K562 (cell line): ENCODE data around the gene FGFR4. TPM values are rescaled to one million over a fixed set of nuclear protein-coding genes. Genes with fewer than 3 reads are reported as not detected.

Experiments used
- ATAC-seq: fragments of 200-7000 bp; cut with Tn5 transposase; 3 replicates; pipeline ENCODE4 v1.9.1; 2020; ENCODE audit warnings: moderate library complexity
- BruUV-seq: library from RNA; stranded (reverse); fragments of 400-500 nt; replicated peaks from 2 replicates; lab custom pipeline; 2021; lab: Mats Ljungman, UMichigan
- CTCF ChIA-PET: fragments of 300-600 bp; formaldehyde crosslinking; extraction: SDS; loops from one replicate; lab custom pipeline; 2021; ENCODE audit warnings: low intra/inter-chr PET ratio; lab: Yijun Ruan, JAX
- POLR2A ChIA-PET: fragments of 300-600, 350-650 bp; sonication (Branson Sonifier 250); formaldehyde crosslinking; extraction: SDS; loops from one replicate; lab custom pipeline; 2021; ENCODE audit warnings: antibody characterized with exemption, inconsistent platforms; lab: Yijun Ruan, JAX
- DNase-seq, 4 experiments: peaks; one replicate each; pipeline versions ENCODE4 v3.0.0 to v3.0.0-alpha.2; 2011 to 2018; ENCODE audit warnings: low spot score in 3 of 4, mixed read lengths in 3 of 4; ENCODE audit errors: extremely low read depth in 1 of 4
- FAIRE-seq: peaks from 2 replicates; lab custom pipeline; 2011; peaks lifted over from hg19 to GRCh38; lab: Jason Lieb, UNC
- H2AFZ ChIP-seq: 2 replicates; pipeline ENCODE4 v1.6.0; 2011; ENCODE audit warnings: low read depth, low read length, control low read depth, inconsistent platforms
- H3K27ac ChIP-seq: fragments of 200-600 bp; 3 replicates; pipeline ENCODE4 v1.8.0; 2011; ENCODE audit warnings: low read depth, mild to moderate bottlenecking, control low read depth, inconsistent platforms, low read length, moderate library complexity, mixed read lengths; ENCODE audit errors: extremely low read depth
- H3K27me3 ChIP-seq, 2 experiments: fragments of 300-600 bp in 1 of 2; 2 replicates in 1 of 2; 3 replicates in 1 of 2; pipeline versions ENCODE4 v1.6.0 to v1.8.0; 2011; ENCODE audit warnings: inconsistent platforms in 2 of 2, low read length in 2 of 2, mild to moderate bottlenecking in 1 of 2, mixed read lengths in 1 of 2, moderate library complexity in 1 of 2; ENCODE audit not compliant: control insufficient read depth in 2 of 2, insufficient read depth in 2 of 2
- H3K36me3 ChIP-seq: fragments of 300-600 bp; 3 replicates; pipeline ENCODE4 v1.8.0; 2011; ENCODE audit warnings: mild to moderate bottlenecking, low read length, inconsistent platforms; ENCODE audit not compliant: control insufficient read depth, insufficient read depth
- H3K4me1 ChIP-seq, 2 experiments: fragments of 200-600 bp in 1 of 2; replicated peaks in 1 of 2; 2 replicates in 1 of 2; 3 replicates in 1 of 2; pipeline versions ENCODE4 v1.5.1 to v1.8.0; 2011; ENCODE audit warnings: inconsistent platforms in 2 of 2, low read length in 2 of 2, mild to moderate bottlenecking in 1 of 2, mixed read lengths in 1 of 2, moderate library complexity in 1 of 2; ENCODE audit not compliant: control insufficient read depth in 2 of 2, insufficient read depth in 2 of 2
- H3K4me2 ChIP-seq: 2 replicates; pipeline ENCODE4 v1.6.1; 2011; ENCODE audit warnings: low read length, control low read depth, inconsistent platforms, mixed read lengths; ENCODE audit not compliant: insufficient read depth
- H3K4me3 ChIP-seq: fragments of 200-600 bp; sonication (generic), shearing (Covaris generic); 2 replicates; pipeline ENCODE4 v1.5.1; 2016; ENCODE audit warnings: control low read depth, inconsistent platforms
- H3K79me2 ChIP-seq: fragments of 200-600 bp; 3 replicates; pipeline ENCODE4 v1.8.0; 2011; ENCODE audit warnings: low read length, inconsistent platforms; ENCODE audit not compliant: control insufficient read depth, insufficient read depth
- H3K9ac ChIP-seq, 2 experiments: 2 replicates each; pipeline versions ENCODE4 v1.6.0 to v1.6.1; 2011; ENCODE audit warnings: low read depth in 2 of 2, low read length in 2 of 2, control low read depth in 1 of 2, inconsistent platforms in 1 of 2, mild to moderate bottlenecking in 1 of 2, mixed read lengths in 1 of 2; ENCODE audit not compliant: insufficient read depth in 1 of 2
- H3K9me1 ChIP-seq: one replicate; pipeline ENCODE4 v1.6.0; 2011; ENCODE audit warnings: inconsistent platforms, mild to moderate bottlenecking, low read length, moderate library complexity; ENCODE audit not compliant: control insufficient read depth, insufficient read depth
- H3K9me3 ChIP-seq: replicated peaks from 2 replicates; pipeline ENCODE4 v1.5.1; 2011; ENCODE audit warnings: low read depth, low read length, inconsistent platforms; ENCODE audit not compliant: control insufficient read depth, insufficient read depth
- H4K20me1 ChIP-seq: replicated peaks from 2 replicates; pipeline ENCODE4 v1.6.1; 2011; ENCODE audit warnings: low read length, inconsistent platforms, mixed read lengths; ENCODE audit not compliant: control insufficient read depth, insufficient read depth
- BRD4 ChIP-seq: fragments of 200-600 bp; sonication (generic); IDR thresholded peaks from 2 replicates; pipeline ENCODE4 v1.6.1; 2017; ENCODE audit warnings: inconsistent platforms
- KDM2B ChIP-seq: fragments of 250-450 bp; sonication (Bioruptor Pico); IDR thresholded peaks from 2 replicates; pipeline ENCODE4 v1.8.0; 2021; ENCODE audit warnings: mild to moderate bottlenecking, moderate library complexity
- KDM4B ChIP-seq, 2 experiments: fragments of 450-650 bp in 1 of 2; sonication (generic) in 1 of 2; IDR thresholded peaks; 2 replicates each; pipeline ENCODE4 v1.6.1; 2016 to 2017; ENCODE audit warnings: borderline replicate concordance in 2 of 2, antibody characterized with exemption in 1 of 2, low read depth in 1 of 2, mild to moderate bottlenecking in 1 of 2
- MNT ChIP-seq, 2 experiments: fragments of 450-650 bp; conservative IDR thresholded peaks; 2 replicates each; pipeline ENCODE4 v1.6.1; 2017; ENCODE audit warnings: mild to moderate bottlenecking in 2 of 2, moderate library complexity in 2 of 2
- RBM22 ChIP-seq: fragments of 200-400 bp; formaldehyde crosslinking; IDR thresholded peaks from 2 replicates; pipeline ENCODE4 v1.6.1; 2018; ENCODE audit warnings: low read length, low read depth; ENCODE audit not compliant: poor library complexity, severe bottlenecking
- SRSF3 ChIP-seq: fragments of 200-400 bp; formaldehyde crosslinking; IDR thresholded peaks from 2 replicates; pipeline ENCODE4 v1.6.1; 2016; ENCODE audit warnings: mild to moderate bottlenecking, low read length, moderate library complexity; ENCODE audit not compliant: insufficient read depth
- TFAP4 ChIP-seq: sonication (generic); formaldehyde crosslinking; IDR thresholded peaks from 2 replicates; pipeline ENCODE4 v1.8.0; 2022; ENCODE audit warnings: missing genetic modification reagents, mild to moderate bottlenecking, moderate library complexity, borderline replicate concordance
- THRB ChIP-seq: fragments of 450-650 bp; formaldehyde crosslinking; conservative IDR thresholded peaks from 2 replicates; pipeline ENCODE4 v1.4.0; 2022; ENCODE audit warnings: mild to moderate bottlenecking, missing genetic modification characterization
- ZNF212 ChIP-seq: fragments of 450-650 bp; formaldehyde crosslinking; IDR thresholded peaks from 2 replicates; pipeline ENCODE4 v1.4.0; 2020; ENCODE audit warnings: mild to moderate bottlenecking
- WGBS: fragments of 100-300 bp; shearing (Covaris generic); methylation state at CpG from one replicate; pipeline ENCODE4 v1.1.6; 2016; ENCODE audit warnings: low coverage, mixed read lengths; ENCODE audit not compliant: insufficient coverage; ENCODE audit errors: missing lambda C conversion rate; 5-methylcytosine and 5-hydroxymethylcytosine counted together
- in situ Hi-C: fragments of 300-500 bp; cut with MboI; formaldehyde crosslinking; loops from 4 replicates; pipeline ENCODE4 v1.15.0; 2018; ENCODE audit warnings: inconsistent platforms, mixed read lengths
- intact Hi-C: fragments of 100-400 bp; cut with micrococcal nuclease; formaldehyde crosslinking; loops from 2 replicates; pipeline ENCODE4 v1.14.2; 2022
- polyA plus RNA-seq, 8 experiments: library from polyadenylated mRNA; depleted of rRNA in 4 of 8; stranded (reverse) in 5 of 8; unstranded in 3 of 8; fragments of >200 nt; fragmentation: Nextera tagmentation in 2 of 8; fragmentation: Illumina TruSeq in 1 of 8; extraction: Ambion mirVana in 2 of 8; extraction: Trizol in 1 of 8; gene quantifications; 2 replicates each; pipeline versions ENCODE4 v1.2.1 to v1.2.3, GENCODE V29; 2011 to 2014; ENCODE audit warnings: inconsistent platforms in 1 of 8, missing spikeins in 1 of 8
- total RNA-seq, 7 experiments: library from RNA; depleted of rRNA in 6 of 7; stranded (reverse); fragments of >200 nt in 6 of 7; fragmentation: Illumina TruSeq in 2 of 7; extraction: Trizol in 2 of 7; gene quantifications; 2 replicates each; pipeline versions ENCODE4 v1.2.1 to v1.2.3, GENCODE V29; 2011 to 2021; ENCODE audit warnings: low replicate concordance in 1 of 7

FGFR4 gene
- total and polyA plus RNA-seq, 9 of the 15 experiments (the other 6 are each of a cell fraction or from before 2014, with no cell fraction given): 0.76 to 35.4 (median 7.5) TPM

GRCh38 chr5:177133853-177134696, 47.4 kb downstream of the FGFR4 start:
- Histone ChIP-seq H4K20me1 (no peaks in the 10 kb centered on the region; the same call in 1 of the 2 replicates), H3K79me2 (peaks cover 49% of the 10 kb centered on the region), H3K27ac (peak overlapping the region; percentile 91), H3K9me3 (no peaks in the 10 kb centered on the region), H3K4me1 (peaks cover 23 to 29% of the 10 kb centered on the region in 2 experiments), H3K9me1 (no peaks in the 10 kb centered on the region), H2AFZ (peak overlapping the region; percentile 91), H3K27me3 (no peaks in the 10 kb centered on the region), H3K4me2 (peak overlapping the region; percentile 82), H3K4me3 (peak overlapping the region; percentile 71), H3K9ac (peak overlapping the region; percentile 70 to 97), H3K36me3 (peaks cover 37% of the 10 kb centered on the region)
- ChIA-PET CTCF (no interaction called here), POLR2A (interaction anchor here (0.6 to 2.4 kb wide), 5 partner anchors 10 to 354 kb away, joined by 3 to 6 read pairs (median 3); no protein-coding TSS in a partner anchor)
- peak; percentile 66 to 82 (median 76) for DNase-seq
- in situ Hi-C loops: no loop called here
- BruUV-seq: no TSS peak
- intact Hi-C loops: loop anchor here (5.0 kb wide), 1 partner anchor 168 kb away; the partner anchor contains the start of genes PRELID1 and RAB24
- under 1% methylated on average over 45 of the region's 83 CpGs for WGBS
- ATAC-seq: peak; percentile 80
- FAIRE-seq: no peak
- TF ChIP-seq MNT (conservative IDR thresholded peaks at IDR 0.05) (peak in 1 of 2 experiments; percentile 21; a peak in 1 of 4 replicates), THRB (CRISPR knock-in tag) (no peak), TFAP4 (peak; percentile 15; the same call in 1 of the 2 replicates), KDM4B (IDR thresholded peaks at IDR 0.05; ENCODE audit: borderline replicate concordance in 2 of 2, low read depth in 1 of 2) (no peak), ZNF212 (CRISPR knock-in tag) (no peak), RBM22 (peak; percentile 31), BRD4 (peak; percentile 89), SRSF3 (0 out of 2 replicates have a peak, but pooled peaks have one; percentile 32), KDM2B (CRISPR knock-in tag) (peak; percentile 20; the same call in 1 of the 2 replicates)
